NCI-H2196 treated with DMSO at 0.1 percent for 48 hours (cell line): ENCODE data around the gene KCMF1.

ENCODE experiments used
- DNase-seq: peaks from one replicate; lab custom pipeline; 2025; ENCODE audit not compliant: unreplicated experiment; lab: John Stamatoyannopoulos, UW

KCMF1 gene

DNA sequence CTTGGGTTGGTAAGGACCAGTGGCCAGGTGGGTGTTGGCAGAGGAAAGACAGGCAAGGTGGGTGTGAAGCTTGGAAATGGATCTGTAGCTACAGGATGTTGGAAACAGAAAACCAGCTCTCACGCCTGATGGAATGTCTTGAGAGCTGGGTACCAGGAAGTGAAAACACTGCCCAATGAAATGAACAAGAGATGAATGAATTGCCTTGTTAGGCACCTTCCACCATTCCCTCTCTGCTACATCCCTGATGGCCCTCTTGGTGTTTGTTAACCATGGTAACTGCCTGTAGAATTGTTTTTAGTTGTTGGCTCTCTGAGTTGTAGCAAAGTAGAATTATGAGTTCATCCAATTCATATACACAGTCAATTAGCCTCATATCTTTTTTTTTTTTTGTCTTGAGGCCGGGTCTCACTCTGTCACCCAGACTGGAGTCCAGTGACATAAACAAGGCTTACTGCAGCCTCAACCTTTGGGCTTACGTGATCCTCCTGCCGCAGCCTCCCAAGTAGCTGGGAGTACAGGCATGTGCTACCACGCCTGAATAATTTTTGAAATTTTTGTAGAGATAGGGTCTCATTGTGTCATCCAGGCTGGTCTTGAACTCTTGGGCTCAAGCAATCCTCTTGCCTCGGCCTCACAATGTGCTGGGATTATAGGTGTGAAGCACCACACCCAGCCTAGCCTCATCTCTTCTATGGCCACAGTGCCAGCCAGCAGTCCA lies 9.5 kb downstream of the KCMF1 start:
- no peak for DNase-seq

DNA sequence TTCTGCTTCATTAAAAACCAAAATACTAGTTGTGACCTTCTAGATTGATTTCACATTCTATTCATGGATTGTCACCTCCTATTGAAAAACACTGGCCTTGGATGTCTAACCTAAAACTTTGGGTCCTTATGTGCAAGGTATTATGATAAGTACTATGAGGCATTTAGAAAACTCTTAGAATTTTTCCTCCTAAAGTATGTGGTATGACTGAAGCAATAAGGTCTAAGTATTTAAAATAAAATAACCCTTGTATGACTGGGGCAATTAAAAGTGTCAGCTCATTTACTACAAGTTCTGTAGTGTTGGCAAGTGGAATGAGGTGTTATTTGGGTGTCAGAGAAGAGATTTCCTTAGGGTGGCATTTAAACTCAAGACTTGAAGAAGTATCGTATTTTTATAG lies 15.1 kb downstream of the KCMF1 start:
- no peak for DNase-seq

DNA sequence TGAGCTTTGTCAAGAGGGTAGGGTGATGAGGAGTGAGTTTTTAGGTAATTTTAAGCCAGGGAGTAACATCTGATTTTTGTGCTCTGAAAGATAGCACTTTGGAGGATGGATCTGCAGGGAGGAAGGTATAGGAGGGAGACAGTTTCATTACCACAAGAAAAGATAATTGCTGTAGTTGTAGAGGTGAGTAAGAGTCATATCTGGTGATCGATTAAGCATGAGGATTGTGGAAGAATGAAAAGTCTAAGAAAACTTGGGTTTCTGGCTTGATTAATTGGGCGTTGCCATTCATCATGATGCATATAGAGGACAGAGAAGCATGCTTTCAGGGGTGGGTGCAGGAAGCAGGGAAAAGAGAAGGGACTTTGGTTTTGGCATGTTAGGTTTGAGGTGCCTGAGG lies 18.5 kb downstream of the KCMF1 start:
- DNase-seq: no peak

DNA sequence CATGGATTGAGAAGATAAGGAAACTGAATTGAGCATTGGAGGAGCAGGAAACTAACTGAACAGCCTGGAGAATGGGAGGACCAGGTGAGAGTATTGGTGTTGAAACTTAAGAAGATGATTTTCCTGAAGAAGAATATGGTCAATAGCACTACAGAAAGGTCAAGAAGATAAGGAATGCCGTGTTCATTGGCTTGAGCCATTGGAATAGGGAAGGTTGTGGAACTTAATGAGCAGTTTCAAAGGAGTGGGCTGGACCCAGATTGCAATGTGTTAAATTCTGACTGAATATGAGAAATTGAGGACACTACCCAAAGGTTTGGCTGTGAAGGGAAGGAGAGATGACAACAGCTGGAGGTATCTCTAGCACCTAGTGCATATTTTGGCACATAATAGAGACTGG lies 19.0 kb downstream of the KCMF1 start:
- DNase-seq: no peak

DNA sequence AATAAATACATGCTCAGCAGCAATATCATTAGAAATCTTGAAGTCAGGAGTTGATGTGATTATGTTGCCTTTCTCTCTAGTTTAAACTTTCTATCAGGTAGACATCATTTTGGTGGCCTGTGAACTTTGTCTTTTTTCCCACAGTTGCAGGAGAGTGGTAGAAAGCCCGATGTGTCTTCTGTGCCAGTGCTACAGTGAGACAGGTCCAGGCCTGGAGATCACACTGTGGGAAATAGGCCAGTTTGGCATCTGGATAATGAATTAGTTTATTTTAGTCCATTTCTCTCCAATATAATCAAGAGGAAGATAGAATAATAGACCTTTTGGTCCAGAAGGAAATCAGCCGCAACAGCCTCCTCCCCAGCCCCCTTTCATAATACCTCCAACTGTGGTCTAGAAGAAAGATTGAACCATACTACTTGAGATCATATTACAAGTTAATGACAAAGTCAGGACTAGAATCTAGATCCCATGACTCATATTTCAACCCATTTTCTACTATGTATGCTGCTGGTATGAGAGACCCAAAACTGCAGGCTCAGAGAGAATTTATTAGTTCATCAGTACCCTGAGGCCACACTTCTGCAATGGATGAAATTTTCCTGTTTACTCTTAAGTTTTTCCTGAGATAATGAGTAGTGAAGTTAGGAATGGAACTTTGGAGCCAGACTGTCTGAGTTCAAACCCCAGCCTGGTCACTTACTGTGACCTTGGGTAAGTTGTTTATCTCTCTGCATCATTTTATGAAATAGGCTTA lies 20.6 kb downstream of the KCMF1 start:
- DNase-seq: no peak

DNA sequence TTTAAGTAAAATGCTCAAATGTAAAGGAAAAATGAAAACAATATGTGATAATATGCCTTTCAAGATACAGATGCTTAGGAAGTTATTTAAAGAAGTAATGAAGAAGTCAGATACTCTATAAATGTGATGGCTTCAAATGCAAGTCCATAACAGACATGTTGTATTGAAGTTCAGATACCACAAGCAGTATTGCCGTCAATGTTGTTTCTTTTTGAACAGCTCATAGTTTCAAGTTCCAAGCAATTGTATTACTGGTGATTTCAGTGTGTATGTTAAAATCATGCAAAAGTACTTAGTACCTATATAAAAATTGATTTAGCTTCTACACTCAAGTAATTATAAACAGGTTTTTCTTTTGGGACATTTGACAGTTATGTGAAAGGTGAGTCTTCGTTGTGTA lies 24.9 kb downstream of the KCMF1 start:
- DNase-seq: no peak

DNA sequence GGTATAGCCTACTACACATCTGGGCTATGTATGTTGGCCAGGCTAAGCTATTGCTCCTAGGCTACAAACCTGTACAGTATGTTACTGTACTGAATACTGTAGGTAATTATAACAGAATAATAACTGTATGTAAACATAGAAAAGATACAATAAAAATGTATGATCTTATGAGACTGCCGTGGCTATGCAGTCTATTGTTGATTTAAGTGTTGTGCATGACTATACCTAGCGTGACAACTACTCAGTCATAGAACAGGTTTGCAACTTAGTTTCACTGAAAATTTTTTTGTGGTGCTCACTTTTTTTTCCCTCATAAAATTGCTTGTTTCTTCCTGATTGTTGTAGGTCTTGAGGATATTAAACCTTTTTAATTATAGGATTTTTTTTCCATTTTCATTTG lies 25.9 kb downstream of the KCMF1 start:
- no peak for DNase-seq

DNA sequence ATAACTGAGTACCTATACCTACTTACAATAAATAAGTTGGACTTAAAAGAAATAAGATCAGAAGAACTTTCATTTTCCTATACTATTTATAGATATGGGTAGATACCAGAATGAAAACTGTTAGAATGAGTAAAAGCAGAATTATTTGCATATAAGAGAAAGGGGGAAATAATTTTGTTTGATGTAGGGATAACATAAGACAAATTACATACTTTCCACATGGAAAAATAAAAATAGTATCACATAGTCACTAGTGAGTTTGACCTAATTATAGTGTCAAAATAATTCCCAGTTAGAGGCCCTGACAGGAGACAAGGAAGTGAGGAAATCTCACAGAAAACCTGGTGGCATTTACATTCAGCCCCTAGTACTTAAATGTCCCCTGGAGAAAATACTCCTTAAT lies 28.6 kb downstream of the KCMF1 start:
- DNase-seq: no peak

DNA sequence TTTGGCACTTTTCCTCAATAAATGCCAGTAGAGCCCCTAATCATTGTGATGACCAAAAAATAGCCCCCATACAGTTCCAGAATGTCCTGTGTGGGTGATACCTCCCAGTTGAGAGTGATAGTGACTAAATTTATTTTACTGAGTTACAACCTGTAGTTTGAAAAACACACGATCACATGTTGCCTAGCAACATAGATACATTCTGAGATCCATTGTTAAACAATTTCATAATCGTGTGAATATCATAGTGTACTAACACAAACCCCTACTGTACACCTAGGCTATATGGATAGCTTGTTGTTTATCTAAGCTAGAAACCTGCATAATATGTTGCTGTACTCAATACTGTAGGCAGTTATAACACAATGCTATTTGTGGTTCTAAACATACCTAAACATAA lies 30.6 kb downstream of the KCMF1 start:
- DNase-seq: no peak

DNA sequence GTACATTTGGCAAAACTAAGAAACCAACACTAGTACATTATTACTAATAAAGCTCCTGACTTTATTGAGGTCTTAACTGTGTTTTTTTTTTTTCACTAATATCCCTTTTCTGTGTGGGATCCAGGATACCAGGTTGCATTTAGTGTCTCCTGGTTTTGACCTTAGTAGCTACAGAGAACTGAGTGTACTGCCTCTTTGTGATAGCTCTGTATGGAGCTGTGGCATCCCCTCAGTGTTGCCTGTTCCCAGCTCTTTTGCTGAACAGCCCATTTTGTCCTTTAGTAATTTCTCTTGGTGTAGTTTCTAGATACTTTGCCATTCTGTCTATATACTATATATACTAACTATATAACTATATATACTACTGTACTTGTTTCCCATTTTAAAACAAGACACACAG lies 31.6 kb downstream of the KCMF1 start:
- DNase-seq: no peak

DNA sequence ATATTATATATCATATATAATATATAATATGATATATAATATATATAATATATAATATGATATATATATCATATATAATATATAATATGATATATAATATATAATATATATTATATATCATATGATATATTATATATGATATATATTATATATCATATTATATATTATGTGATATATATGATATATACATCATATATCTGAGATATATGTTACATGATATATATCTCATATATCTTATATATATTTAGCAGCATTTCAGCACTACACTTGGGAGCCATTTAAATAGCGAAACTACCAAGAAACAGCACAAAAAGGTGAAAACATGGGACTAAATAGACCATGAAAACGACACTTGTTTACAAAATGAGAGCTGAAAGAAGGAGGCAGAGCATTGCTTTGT lies 37.3 kb downstream of the KCMF1 start:
- no peak for DNase-seq

DNA sequence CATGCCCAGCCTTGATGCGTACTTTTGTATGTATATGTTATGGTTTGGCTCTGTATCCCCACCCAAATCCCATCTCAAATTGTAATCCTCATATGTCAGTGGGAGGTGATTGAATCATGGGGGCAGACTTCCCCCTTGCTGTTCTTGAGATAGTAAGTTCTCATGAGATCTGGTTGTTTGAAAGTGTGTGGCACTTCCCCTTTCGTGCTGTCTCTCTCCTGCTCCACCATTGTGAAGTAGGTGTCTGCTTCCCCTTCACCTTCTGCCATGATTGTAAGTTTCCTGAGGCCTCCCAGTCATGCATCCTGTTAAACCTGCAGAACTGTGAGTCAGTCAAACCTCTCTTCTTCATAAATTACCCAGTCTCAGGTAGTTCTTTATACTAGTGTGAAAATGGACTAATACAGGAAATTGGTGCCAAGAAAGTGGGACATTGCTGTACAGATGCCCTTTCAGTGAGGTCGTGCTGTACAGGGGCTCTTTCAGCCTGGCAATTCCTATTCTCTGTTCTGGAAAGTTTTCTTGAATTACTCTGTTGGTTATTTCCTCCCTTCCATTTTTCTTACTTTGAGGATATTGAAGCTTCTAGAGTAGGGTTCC lies 38.2 kb downstream of the KCMF1 start:
- no peak for DNase-seq

DNA sequence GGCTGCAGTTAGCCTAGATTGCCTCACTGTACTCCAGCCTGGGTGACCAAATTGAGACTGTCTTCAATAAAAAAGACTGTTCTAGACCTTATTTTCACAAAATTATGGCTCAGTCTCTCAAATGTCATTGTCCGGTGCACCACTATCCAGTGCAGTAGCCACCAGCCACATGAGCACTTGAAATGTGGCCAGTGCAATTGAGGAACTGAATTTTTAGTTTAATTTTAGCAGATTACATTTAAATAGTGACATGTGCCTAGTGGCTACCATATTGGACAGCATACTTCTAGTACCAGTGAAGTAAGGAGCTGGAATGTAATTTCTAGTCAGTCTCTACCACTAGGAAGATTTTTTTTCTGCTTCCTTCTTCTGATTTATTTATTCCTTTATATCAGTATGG lies 39.4 kb downstream of the KCMF1 start:
- no peak for DNase-seq

DNA sequence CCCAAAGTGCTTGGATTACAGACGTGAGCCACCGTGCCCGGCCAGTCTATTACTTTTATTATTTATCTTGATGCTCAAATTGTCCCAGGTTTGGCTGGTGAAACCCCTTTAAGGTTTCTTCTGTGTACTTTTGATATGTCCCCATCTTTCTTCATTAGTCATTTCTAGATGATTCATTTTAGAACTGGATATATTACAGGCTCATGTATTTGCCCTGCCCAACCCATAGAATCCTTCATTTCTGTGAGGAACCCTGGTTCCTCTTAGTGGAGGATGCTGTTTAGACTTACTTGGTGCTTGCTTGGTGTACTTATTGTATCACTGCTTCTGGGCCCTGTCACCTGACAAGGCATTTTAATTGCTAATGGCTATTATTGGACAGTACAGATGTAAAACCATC lies 40.1 kb downstream of the KCMF1 start:
- DNase-seq: no peak

DNA sequence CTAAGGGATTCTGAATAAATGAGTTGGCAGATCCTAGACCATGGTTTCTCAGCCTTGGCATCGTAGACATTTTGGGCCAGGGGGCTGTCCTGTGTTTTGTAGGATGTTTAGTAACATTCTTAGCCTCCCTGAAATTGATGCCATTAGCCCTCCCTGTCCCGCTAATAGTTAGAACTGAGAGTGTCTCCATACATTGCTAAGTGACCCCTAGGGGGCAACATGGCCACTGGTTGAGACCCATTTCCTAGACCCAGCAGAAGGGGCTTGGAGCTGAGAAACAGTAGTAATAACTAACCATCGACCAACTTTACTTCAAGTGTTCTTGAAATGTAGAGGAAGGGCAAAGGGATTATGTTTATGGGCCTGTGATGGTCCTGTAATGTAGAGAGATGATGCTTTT lies 40.8 kb downstream of the KCMF1 start:
- DNase-seq: no peak

DNA sequence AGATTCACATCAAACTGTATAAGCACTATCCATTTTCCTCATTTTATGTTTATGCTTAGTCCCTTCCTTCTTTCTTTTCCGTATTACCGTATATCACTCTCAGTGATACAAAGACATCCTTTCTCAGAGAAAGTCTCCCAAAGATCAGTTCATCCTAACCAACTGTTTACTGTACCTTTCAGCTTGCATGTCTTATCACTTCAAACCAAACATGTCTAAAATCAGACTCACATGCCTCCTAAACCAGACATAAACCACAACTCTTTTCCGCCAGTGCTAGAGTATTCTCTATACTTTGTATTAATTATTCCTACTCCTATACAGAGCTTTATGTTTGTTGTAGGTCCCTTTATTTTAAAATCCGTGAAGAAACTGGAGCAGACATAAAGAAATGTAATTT lies 41.5 kb downstream of the KCMF1 start:
- DNase-seq: no peak

DNA sequence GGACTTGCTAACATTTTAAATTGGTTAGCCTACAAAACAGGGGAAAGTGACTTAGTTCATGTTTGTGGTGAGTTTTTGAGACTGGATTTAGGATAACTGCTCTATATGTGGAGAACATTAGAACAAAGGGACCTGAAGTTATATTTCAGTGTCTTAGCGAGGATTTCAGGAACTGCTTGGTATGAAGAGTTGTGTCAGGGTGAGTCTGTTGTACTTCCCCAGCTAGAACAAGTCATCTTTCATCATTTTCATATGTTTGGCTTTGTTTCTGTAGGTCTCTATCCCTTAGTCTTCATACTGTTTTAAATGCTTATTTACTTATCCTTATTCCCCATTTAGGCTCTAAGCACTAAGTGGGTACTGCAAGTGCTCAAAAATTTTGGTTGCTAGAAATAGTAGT lies 41.9 kb downstream of the KCMF1 start:
- no peak for DNase-seq

DNA sequence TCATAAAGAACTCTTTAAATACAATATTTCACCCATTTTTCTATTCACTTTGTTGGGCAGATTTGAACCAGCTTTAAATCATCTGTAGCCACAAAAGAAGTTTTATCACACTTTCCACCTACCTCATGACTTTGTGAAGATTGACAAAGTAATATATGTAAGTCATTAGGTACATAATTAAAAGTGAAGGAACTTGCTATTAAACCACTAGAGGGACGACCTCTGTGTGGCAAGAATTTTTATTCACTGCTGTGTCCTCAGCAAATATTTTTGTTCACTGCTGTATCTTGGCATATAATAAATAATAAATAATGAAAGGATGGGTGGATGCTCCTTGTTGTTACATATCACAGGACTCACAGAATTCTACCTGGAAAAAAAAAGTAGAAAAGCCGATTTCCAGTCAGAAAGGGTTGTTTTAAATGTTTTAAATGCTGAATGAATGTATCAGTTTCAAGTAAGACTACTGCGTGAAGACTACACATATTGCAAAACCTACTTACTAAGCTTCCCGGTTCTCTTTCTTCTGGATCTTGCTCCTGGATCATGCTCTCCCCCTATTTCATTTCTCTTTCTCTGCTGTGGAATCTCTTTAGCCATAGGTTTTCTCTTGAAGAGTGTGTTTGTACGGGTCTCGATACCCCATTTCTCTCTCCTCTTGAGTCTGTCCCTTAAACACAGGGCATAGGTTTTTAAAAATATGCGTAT lies 44.8 kb downstream of the KCMF1 start:
- no peak for DNase-seq

DNA sequence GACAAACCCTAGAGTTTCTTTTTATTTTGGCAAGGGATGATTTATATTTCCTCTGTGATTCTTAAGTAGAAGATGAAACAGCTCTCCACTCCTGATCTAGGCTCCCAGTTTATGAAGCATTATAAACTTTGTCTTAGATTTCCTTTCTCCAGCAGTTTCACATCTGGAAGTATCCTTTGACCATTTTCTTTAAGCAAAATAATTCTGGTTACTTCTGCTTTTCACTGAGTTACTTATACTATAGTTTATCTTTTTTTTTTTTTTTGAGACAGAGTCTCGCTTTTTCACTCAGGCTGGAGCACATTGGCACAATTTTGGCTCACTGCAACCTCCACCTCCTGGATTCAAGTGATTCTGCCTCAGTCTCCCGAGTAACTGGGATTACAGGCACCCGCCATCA lies 45.5 kb downstream of the KCMF1 start:
- DNase-seq: no peak

DNA sequence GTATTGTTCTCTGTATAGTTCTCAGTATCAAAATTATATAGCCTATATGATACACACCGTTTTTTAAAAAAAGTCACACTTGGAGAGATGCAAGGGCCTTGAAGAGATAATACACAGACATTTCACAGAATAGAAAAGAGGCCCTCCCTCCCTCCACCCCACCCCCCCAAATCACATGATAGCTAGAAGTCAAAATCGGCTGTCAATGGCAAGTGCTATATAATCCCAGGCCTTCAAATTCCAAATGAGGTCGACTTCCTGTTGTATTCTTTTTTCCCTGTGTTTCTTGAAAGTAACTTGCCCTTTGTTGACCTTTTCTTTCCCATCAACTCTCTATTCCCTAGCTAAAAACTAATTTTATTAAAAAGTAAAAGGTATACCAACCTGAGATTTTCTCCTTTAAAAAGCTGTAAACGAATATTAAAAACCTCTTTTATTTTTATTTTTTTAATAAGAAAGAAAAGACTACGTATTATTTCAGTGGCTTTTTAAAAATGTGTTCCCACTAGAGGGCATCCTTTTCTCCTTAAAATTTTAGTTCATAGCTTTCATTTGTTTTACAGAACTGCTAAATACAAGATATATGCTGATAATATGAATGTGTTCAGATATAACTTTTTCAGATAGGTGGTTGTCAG lies 46.6 kb downstream of the KCMF1 start:
- DNase-seq: no peak

DNA sequence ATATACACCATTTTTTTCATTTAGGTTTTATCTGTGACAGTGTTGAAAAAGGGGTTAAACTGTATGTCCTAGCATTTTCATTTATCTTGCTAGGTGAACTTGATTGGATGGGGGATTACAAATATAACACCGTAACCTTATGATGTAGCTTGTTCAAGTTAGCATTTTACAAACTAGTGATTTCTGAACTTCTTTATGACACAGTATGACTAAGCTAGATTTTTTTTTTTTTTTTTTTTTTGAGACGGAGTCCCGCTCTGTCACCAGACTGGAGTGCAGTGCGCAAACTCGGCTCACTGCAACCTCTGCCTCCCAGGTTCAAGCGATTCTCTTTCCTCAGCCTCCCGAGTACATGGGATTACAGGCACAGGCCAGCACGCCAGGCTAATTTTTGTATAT lies 47.1 kb downstream of the KCMF1 start:
- DNase-seq: no peak
